ENCODE results near the gene TBCE. TPM values are rescaled to one million over a fixed set of nuclear protein-coding genes. Genes with fewer than 3 reads are reported as not detected.
A peak's percentile ranks its signal among the peaks of the same experiment; 100 is the strongest.

Gene TBCE
- total and polyA plus RNA-seq, 7 donors: 20.6 to 41.5 (median 26.8) TPM

DNA sequence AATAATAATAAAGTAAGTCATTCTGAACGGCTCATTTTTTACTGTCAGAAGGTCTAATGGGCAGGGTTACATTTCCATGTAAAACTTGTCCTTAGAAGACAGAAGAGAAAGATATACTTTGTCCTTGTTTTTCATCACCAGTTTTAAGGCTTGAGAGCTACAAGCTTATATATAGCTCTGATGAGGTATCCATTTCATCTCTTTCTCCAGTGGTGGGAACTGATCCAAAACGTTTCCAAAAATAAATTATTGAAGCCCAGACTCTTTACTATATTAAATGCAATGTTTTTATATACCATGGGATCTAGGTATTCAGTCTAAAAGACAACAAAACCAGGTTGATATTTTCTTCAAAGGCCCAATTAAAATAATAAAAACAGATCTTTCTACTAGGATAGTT, 128.3 kb downstream of the TBCE start:
- H3K9me3 ChIP-seq: no peaks in the 10 kb centered on the region
- no peak overlapping the region for H3K4me3 ChIP-seq
- WGBS, 3 donors: 21 to 27% (median 26%) methylated on average over 2 of the region's 2 CpGs
- intact Hi-C loops (cut with DNase I): no loop called here
- peak overlapping the region; percentile 68 for H3K27ac ChIP-seq
- ATAC-seq (peak; percentile 64 to 84 (median 70)), DNase-seq (no peak)
- H3K27me3 ChIP-seq (ENCODE audit: insufficient read depth in 3 of 3, low read length in 2 of 3): no peaks in the 10 kb centered on the region
- H3K36me3 ChIP-seq (ENCODE audit: insufficient read depth in 1 of 2, low read depth in 1 of 2): peaks cover 9 to 31% of the 10 kb centered on the region in 2 donors
- peaks cover 44% of the 10 kb centered on the region for H3K4me1 ChIP-seq
- TF ChIP-seq, protein P1, sequence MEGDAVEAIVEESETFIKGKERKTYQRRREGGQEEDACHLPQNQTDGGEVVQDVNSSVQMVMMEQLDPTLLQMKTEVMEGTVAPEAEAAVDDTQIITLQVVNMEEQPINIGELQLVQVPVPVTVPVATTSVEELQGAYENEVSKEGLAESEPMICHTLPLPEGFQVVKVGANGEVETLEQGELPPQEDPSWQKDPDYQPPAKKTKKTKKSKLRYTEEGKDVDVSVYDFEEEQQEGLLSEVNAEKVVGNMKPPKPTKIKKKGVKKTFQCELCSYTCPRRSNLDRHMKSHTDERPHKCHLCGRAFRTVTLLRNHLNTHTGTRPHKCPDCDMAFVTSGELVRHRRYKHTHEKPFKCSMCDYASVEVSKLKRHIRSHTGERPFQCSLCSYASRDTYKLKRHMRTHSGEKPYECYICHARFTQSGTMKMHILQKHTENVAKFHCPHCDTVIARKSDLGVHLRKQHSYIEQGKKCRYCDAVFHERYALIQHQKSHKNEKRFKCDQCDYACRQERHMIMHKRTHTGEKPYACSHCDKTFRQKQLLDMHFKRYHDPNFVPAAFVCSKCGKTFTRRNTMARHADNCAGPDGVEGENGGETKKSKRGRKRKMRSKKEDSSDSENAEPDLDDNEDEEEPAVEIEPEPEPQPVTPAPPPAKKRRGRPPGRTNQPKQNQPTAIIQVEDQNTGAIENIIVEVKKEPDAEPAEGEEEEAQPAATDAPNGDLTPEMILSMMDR (IDR thresholded peaks at IDR 0.05): no peak

DNA sequence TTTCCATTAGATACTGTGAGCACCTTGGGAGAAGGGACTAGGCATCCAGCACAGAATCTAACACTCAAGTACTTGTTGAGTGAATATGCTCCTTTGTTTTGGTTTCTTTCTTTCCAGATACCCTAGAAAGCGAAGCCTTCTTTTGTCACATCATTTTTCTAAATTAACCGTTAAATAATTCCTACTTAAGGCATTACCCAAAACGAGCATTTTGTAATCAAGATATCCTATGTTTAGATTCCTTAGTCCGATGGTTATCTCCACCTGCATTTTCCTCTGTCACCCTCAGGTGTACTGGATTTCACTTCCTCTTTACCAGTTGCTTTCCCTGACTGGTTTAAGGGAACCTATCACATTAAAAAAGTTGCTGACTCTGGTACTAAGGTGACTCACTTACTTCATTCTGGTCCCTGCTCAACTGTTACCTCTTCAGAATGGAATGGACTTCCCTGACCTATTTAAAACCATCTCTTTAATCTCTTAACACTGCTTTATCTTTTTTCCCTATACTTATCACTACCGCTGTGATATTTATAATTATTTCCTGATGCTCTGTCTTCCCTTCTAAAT, 133.8 kb downstream of the TBCE start:
- WGBS, 3 donors: 60 to 80% (median 61%) methylated on average over 5 of the region's 5 CpGs
- H3K27ac ChIP-seq: peak overlapping the region; percentile 99
- H3K4me3 ChIP-seq: peak overlapping the region; percentile 87
- no peaks in the 10 kb centered on the region for H3K27me3 ChIP-seq (ENCODE audit: insufficient read depth in 3 of 3, low read length in 2 of 3)
- peaks cover 43% of the 10 kb centered on the region for H3K4me1 ChIP-seq
- H3K36me3 ChIP-seq (ENCODE audit: insufficient read depth in 1 of 2, low read depth in 1 of 2): no peaks in the 10 kb centered on the region
- intact Hi-C loops (cut with DNase I): no loop called here
- no peak for DNase-seq
- no peaks in the 10 kb centered on the region for H3K9me3 ChIP-seq
- ATAC-seq: no peak
- TF ChIP-seq, protein P1 (IDR thresholded peaks at IDR 0.05): no peak

Other genes with a start within 250 kb of the TBCE start
- 10 to 100 TPM; 56.3 to 88.7 (median 66.9) TPM for gene TOMM20, start 238.6 kb upstream of the TBCE start, total RNA-seq
- gene TOMM20, start 238.6 kb upstream of the TBCE start, polyA plus RNA-seq: 10 to 100 TPM; 44.7 to 90.9 (median 77.0) TPM
- 10 to 100 TPM; 36.8 to 76.3 (median 56.3) TPM for gene RBM34, start 206.2 kb upstream of the TBCE start, total RNA-seq
- 100 to 1,000 TPM in 2 of 3 donors, 10 to 100 TPM in 1; 80.3 to 144 (median 136) TPM for gene RBM34, start 206.2 kb upstream of the TBCE start, polyA plus RNA-seq
- gene ARID4B, start 39.2 kb upstream of the TBCE start, total RNA-seq: 10 to 100 TPM; 12.8 to 16.0 (median 14.6) TPM
- 10 to 100 TPM in 1 of 3 donors, 1 to 10 TPM in 2; 2.9 to 13.7 (median 8.8) TPM for gene ARID4B, start 39.2 kb upstream of the TBCE start, polyA plus RNA-seq
- 10 to 100 TPM; 21.1 to 39.5 (median 28.9) TPM for gene GGPS1, start 38.9 kb upstream of the TBCE start, total RNA-seq
- gene GGPS1, start 38.9 kb upstream of the TBCE start, polyA plus RNA-seq: 10 to 100 TPM; 17.9 to 49.5 (median 34.0) TPM
- 10 to 100 TPM; 27.0 to 46.9 (median 34.5) TPM for gene B3GALNT2, start 137.0 kb downstream of the TBCE start, total RNA-seq
- 10 to 100 TPM in 1 of 3 donors, 1 to 10 TPM in 2; 7.1 to 25.7 (median 7.4) TPM for gene B3GALNT2, start 137.0 kb downstream of the TBCE start, polyA plus RNA-seq